Mucosa of rectum (tissue), 2 donors: ENCODE measurements around the gene SORCS2.

Experiments
- H3K27ac ChIP-seq, 2 donors: one replicate each; pipeline ENCODE4 v1.7.0; 2013; ENCODE audit warnings: inconsistent platforms in 2 of 2, low read depth in 2 of 2, low read length in 2 of 2
- H3K27me3 ChIP-seq, 2 donors: one replicate each; pipeline ENCODE4 v1.7.0; 2013; ENCODE audit warnings: low read length in 2 of 2; ENCODE audit not compliant: control insufficient read depth in 2 of 2, insufficient read depth in 2 of 2
- H3K36me3 ChIP-seq, 2 donors: one replicate each; pipeline ENCODE4 v1.7.0; 2013; ENCODE audit warnings: low read length in 2 of 2; ENCODE audit not compliant: control insufficient read depth in 2 of 2, insufficient read depth in 2 of 2
- H3K4me1 ChIP-seq, 2 donors: one replicate each; pipeline ENCODE4 v1.7.0; 2013; ENCODE audit warnings: low read length in 2 of 2, mild to moderate bottlenecking in 1 of 2; ENCODE audit not compliant: control insufficient read depth in 2 of 2, insufficient read depth in 2 of 2
- H3K4me3 ChIP-seq, 2 donors: one replicate each; pipeline ENCODE4 v1.7.0; 2013; ENCODE audit warnings: low read length in 2 of 2
- H3K9ac ChIP-seq, 2 donors: one replicate each; pipeline ENCODE4 v1.7.0; 2013; ENCODE audit warnings: low read length in 2 of 2, low read depth in 1 of 2, mild to moderate bottlenecking in 1 of 2
- H3K9me3 ChIP-seq, 2 donors: one replicate each; pipeline ENCODE4 v1.7.0; 2013; ENCODE audit warnings: low read length in 2 of 2; ENCODE audit not compliant: control insufficient read depth in 2 of 2
- donor health status: healthy.
- donor health status: Normal muscosa, but diverticular disease.

Gene SORCS2

GRCh38 chr4:7360806-7361205 lies 168.5 kb downstream of the SORCS2 start:
- Histone ChIP-seq H3K9me3 (no peaks in the 10 kb centered on the region), H3K27me3 (peaks cover 0 to 4% of the 10 kb centered on the region in 2 donors), H3K4me1 (no peaks in the 10 kb centered on the region), H3K4me3 (no peak overlapping the region), H3K9ac (no peak overlapping the region), H3K27ac (no peak overlapping the region), H3K36me3 (no peaks in the 10 kb centered on the region)

- H3K9ac ChIP-seq, result no peak overlapping the region
- no peak overlapping the region for H3K4me3 ChIP-seq
- no peaks in the 10 kb centered on the region for H3K9me3 ChIP-seq
- H3K27me3 ChIP-seq, result peaks cover 0 to 5% of the 10 kb centered on the region in 2 donors
- no peak overlapping the region for H3K27ac ChIP-seq
- H3K4me1 ChIP-seq, result no peaks in the 10 kb centered on the region
- no peaks in the 10 kb centered on the region for H3K36me3 ChIP-seq
Observed at GRCh38 chr4:7361280-7361895, 169.1 kb downstream of the SORCS2 start.

GRCh38 chr4:7362341-7362740 lies 170.0 kb downstream of the SORCS2 start:
- no peaks in the 10 kb centered on the region for H3K4me1 ChIP-seq

GRCh38 chr4:7362862-7363430 lies 170.6 kb downstream of the SORCS2 start:
- no peaks in the 10 kb centered on the region for H3K9me3 ChIP-seq
- H3K27ac ChIP-seq, result no peak overlapping the region
- no peak overlapping the region for H3K4me3 ChIP-seq
- H3K9ac ChIP-seq, result no peak overlapping the region
- no peaks in the 10 kb centered on the region for H3K36me3 ChIP-seq
- H3K27me3 ChIP-seq, result peaks cover 3 to 9% of the 10 kb centered on the region in 2 donors
- no peaks in the 10 kb centered on the region for H3K4me1 ChIP-seq

More at GRCh38 chr4:7362341-7362740, 170.0 kb downstream of the SORCS2 start:
- H3K27ac ChIP-seq, result no peak overlapping the region
- H3K4me3 ChIP-seq, result no peak overlapping the region
- H3K9ac ChIP-seq, result no peak overlapping the region
- peaks cover 3 to 9% of the 10 kb centered on the region in 2 donors for H3K27me3 ChIP-seq
- no peaks in the 10 kb centered on the region for H3K36me3 ChIP-seq
- H3K9me3 ChIP-seq, result no peaks in the 10 kb centered on the region

GRCh38 chr4:7364979-7365378 lies 172.6 kb downstream of the SORCS2 start:
- H3K4me3 ChIP-seq, result no peak overlapping the region
- H3K9me3 ChIP-seq, result no peaks in the 10 kb centered on the region
- no peak overlapping the region for H3K27ac ChIP-seq
- no peaks in the 10 kb centered on the region for H3K4me1 ChIP-seq
- H3K9ac ChIP-seq, result no peak overlapping the region
- peaks cover 3 to 9% of the 10 kb centered on the region in 2 donors for H3K27me3 ChIP-seq
- no peaks in the 10 kb centered on the region for H3K36me3 ChIP-seq

- peaks cover 3 to 9% of the 10 kb centered on the region in 2 donors for H3K27me3 ChIP-seq
- H3K36me3 ChIP-seq, result no peaks in the 10 kb centered on the region
- no peak overlapping the region for H3K4me3 ChIP-seq
- H3K9me3 ChIP-seq, result no peaks in the 10 kb centered on the region
- no peak overlapping the region for H3K27ac ChIP-seq
- no peaks in the 10 kb centered on the region for H3K4me1 ChIP-seq
- no peak overlapping the region for H3K9ac ChIP-seq
Observed at GRCh38 chr4:7365462-7366179, 173.3 kb downstream of the SORCS2 start.

- no peaks in the 10 kb centered on the region for H3K9me3 ChIP-seq
- no peak overlapping the region for H3K4me3 ChIP-seq
- H3K27ac ChIP-seq, result no peak overlapping the region
- H3K36me3 ChIP-seq, result no peaks in the 10 kb centered on the region
- no peaks in the 10 kb centered on the region for H3K4me1 ChIP-seq
- H3K9ac ChIP-seq, result no peak overlapping the region
- peaks cover 3 to 9% of the 10 kb centered on the region in 2 donors for H3K27me3 ChIP-seq
Observed at GRCh38 chr4:7366180-7366945, 174.0 kb downstream of the SORCS2 start.

GRCh38 chr4:7366954-7367353 lies 174.6 kb downstream of the SORCS2 start:
- peaks cover 3 to 9% of the 10 kb centered on the region in 2 donors for H3K27me3 ChIP-seq
- H3K9me3 ChIP-seq, result no peaks in the 10 kb centered on the region
- no peaks in the 10 kb centered on the region for H3K36me3 ChIP-seq
- no peak overlapping the region for H3K27ac ChIP-seq
- H3K4me3 ChIP-seq, result no peak overlapping the region
- H3K4me1 ChIP-seq, result no peaks in the 10 kb centered on the region
- H3K9ac ChIP-seq, result no peak overlapping the region

GRCh38 chr4:7367406-7367805 lies 175.1 kb downstream of the SORCS2 start:
- H3K4me3 ChIP-seq, result no peak overlapping the region
- H3K27me3 ChIP-seq, result peaks cover 3 to 9% of the 10 kb centered on the region in 2 donors
- H3K27ac ChIP-seq, result no peak overlapping the region
- no peaks in the 10 kb centered on the region for H3K4me1 ChIP-seq
- no peaks in the 10 kb centered on the region for H3K36me3 ChIP-seq
- no peaks in the 10 kb centered on the region for H3K9me3 ChIP-seq
- H3K9ac ChIP-seq, result no peak overlapping the region

- Histone ChIP-seq H3K9ac (no peak overlapping the region), H3K4me1 (no peaks in the 10 kb centered on the region), H3K4me3 (no peak overlapping the region)
Observed at GRCh38 chr4:7367864-7368277, 175.5 kb downstream of the SORCS2 start.

More at GRCh38 chr4:7367864-7368277, 175.5 kb downstream of the SORCS2 start:
- Histone ChIP-seq H3K27ac (no peak overlapping the region), H3K9me3 (no peaks in the 10 kb centered on the region), H3K27me3 (peaks cover 3 to 9% of the 10 kb centered on the region in 2 donors), H3K36me3 (no peaks in the 10 kb centered on the region)
